HG03175 (cell line): ENCODE measurements around the gene CLDN17.

Experiments
- ATAC-seq: cut with Tn5 transposase; IDR thresholded peaks from one replicate; pipeline ENCODE4 v1.9.1; 2021; ENCODE audit warnings: mild to moderate bottlenecking, moderate library complexity; ENCODE audit not compliant: unreplicated experiment

CLDN17 gene, protein sequence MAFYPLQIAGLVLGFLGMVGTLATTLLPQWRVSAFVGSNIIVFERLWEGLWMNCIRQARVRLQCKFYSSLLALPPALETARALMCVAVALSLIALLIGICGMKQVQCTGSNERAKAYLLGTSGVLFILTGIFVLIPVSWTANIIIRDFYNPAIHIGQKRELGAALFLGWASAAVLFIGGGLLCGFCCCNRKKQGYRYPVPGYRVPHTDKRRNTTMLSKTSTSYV

DNA sequence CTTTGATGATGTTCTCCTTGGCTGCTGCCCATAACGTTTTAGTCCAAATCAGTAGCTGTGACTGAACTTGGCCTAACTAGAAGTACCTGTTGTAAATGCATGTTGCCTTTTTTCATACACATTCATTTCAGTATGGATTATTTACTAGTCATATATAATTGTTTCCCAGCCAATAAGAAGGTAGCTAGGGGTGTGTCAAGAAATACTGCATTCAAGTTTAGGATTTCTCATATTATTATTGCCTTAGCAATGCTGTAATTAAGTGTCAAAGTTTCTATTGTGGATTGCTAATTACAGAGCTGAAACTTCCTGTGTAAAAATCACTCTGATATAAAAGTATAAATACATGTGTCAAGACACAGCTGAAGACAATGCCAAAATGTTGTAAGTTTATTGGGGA lies at the start of gene CLDN17:
TSS of gene CLDN17 (minus strand) at position 101 of the 400 bp plus-strand sequence. CDS start 188 bp downstream, outside the sequence.
- ATAC-seq = no peak

DNA sequence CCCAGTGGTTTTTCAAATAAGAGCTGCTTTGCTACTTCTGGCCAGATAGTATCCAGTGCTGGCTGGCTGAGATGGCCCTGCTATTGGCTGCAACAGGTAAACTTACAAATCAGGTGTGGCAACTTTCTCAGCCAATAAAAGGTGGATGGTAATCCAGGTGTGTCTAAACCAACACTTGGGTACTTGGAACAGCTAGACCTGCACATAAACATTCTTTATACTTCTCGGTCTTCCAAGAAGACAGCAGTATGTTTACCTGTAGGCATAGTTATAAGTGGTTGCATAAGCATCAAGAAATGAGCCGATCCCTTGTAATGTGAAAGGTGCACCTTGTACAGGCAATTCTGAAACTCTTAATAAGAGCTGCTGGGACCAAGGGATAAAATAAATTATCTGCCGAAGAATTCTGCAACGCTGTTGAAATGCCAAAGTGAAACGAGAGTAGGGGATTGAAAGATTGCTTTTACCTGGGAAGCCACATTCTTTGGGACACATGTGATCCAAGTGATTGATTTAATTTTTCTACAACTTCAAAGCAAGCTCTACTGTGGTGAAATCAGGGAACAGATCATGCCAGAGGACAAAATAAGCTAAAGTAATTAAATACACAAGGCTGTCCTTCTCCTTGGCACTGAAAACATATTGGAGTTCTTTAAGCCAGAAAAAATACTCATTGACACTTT lies 49.6 kb upstream of the CLDN17 start, which contains the start of gene CLDN8:
TSS of gene CLDN8 (minus strand) at position 57 of the 683 bp plus-strand sequence. CDS start 172 bp downstream, outside the sequence.
- ATAC-seq = no peak

GRCh38 chr21:30211071-30211470 lies 44.5 kb upstream of the CLDN17 start:
- ATAC-seq = no peak

- ATAC-seq = no peak
Measured at GRCh38 chr21:30209601-30210000, 43.0 kb upstream of the CLDN17 start.

GRCh38 chr21:30207252-30207579 lies 40.6 kb upstream of the CLDN17 start:
- ATAC-seq = no peak

- ATAC-seq = no peak
Measured at GRCh38 chr21:30206551-30207251, 40.1 kb upstream of the CLDN17 start.

- ATAC-seq = no peak
Measured at GRCh38 chr21:30200000-30200399, 33.4 kb upstream of the CLDN17 start.

GRCh38 chr21:30194701-30195299 lies 28.2 kb upstream of the CLDN17 start:
- ATAC-seq = no peak

DNA sequence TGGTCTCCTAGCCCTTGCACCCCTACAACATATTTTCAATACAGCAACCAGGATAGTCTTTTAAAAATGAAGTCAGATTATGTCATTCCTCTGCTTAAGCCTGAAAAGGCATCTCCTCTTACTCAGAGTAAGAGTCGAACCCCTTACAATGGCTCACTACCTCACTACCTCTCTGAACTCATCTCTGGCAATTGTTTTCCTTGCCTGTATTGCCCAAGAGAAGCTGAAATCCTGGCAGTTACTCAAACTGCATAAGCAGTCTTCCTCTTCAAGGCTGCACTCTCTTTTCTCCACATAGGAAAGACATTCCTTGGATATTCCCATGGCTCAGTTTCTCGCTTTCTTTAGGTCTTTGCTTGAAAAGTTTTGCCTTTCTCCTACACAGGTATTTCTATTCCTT lies 26.6 kb upstream of the CLDN17 start:
- no peak for ATAC-seq

- no peak for ATAC-seq
Measured at GRCh38 chr21:30190554-30190953, 23.9 kb upstream of the CLDN17 start.

DNA sequence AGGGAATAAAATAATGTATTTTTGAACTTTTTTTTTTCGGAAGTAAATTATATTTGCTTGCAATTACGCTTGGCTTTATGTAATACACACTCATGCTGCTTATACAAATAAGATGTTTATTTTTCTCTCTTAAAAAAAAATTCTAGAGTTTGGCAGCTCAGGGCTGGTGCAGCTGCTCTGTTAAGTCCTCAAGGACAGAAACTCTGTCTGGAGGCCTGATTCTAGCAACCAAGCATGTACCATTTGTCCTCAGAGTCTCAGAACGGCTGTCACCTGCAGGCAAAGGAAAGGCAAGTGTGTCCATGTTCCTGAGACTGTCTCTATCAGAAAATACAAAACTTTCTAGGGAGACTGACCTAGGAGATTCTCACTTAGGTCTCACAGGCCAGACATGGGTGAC lies 23.2 kb upstream of the CLDN17 start:
- no peak for ATAC-seq

- ATAC-seq = no peak
Measured at GRCh38 chr21:30186242-30186641, 19.6 kb upstream of the CLDN17 start.

DNA sequence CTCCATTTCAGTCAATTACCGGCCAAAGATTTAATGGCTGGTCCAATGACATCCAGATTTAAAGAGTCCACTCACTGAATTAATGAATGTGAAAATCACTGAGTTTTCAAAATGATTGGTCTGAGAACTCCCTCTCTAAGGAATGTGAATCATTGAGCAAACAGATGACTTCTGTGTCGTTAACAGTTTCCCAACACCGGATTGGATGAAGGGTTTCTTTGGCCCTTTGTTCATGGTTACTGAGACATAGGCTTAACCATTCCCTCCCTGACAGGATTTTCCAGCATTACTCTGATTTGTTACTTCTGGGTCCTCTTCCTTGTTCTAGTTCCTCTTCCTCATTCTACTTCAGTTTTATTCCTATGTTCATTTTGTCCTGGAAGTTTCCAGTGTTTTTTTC lies 1.5 kb upstream of the CLDN17 start:
- no peak for ATAC-seq

GRCh38 chr21:30166171-30166570 lies 434 bp downstream of the CLDN17 start:
- ATAC-seq = no peak

GRCh38 chr21:30164796-30165195 lies 1.8 kb downstream of the CLDN17 start:
- no peak for ATAC-seq

- ATAC-seq = no peak
Measured at GRCh38 chr21:30153697-30154340, 12.8 kb downstream of the CLDN17 start.

DNA sequence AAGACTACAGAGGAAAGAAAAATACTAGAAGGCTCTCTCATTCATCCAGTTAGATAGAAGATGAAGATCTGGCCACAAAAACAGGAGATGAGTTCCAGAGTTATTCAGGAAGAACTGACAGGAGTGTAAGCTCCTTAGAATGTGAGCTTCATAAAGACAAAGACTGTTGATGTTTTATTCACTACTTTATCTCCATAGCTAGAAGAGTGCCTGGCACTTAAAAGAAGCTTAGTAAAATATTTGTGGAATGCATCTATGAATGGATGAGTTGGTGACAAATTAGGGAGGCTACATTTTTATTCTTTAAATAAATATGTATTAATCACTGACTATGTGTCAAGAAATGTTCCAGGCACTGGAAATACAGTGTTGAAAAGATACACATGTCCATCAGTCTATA lies 13.8 kb downstream of the CLDN17 start:
- ATAC-seq = no peak

DNA sequence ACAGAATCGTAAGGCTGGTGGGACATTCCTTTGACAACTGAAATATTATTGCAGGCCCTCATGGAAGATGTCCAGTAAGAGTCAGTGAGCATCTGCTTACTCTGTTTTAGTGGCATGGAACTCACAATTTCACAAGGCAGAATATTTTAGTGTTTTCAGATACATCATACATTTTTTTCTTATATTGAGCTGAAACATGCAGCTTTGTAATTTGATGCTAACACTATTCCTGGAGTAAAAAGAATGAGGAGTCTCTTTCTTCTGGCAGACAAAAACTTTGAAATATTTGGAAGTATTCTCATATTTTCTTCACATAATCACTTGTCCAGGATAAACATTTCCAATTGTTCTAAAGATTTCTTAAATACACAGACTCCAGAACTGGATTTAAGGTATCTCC lies 17.7 kb downstream of the CLDN17 start:
- no peak for ATAC-seq

- no peak for ATAC-seq
Measured at GRCh38 chr21:30146558-30147282, 19.9 kb downstream of the CLDN17 start.

DNA sequence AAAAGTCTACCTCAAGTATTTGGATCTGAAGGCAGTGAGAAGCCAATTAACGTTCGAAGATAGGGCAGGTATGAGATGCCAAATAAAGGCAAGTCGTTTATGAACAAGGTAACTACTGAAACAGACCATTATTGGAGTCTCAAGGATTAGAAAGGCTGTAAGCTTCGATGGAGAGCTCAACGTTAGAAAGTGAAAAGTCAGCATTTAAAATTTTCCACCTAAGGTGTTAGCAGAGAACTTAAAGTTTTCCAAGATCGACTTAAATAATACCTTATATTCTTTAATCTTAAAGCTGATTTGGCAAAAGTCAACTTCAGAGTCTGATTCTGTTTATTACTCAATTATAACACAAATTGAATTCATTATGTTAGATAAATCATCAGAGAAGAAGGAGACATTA lies 28.1 kb downstream of the CLDN17 start:
- no peak for ATAC-seq

GRCh38 chr21:30129246-30129645 lies 37.4 kb downstream of the CLDN17 start:
- no peak for ATAC-seq
